ENCODE measurements around the gene ATF6. TPM values are rescaled to one million over a fixed set of nuclear protein-coding genes. Genes with fewer than 3 reads are reported as not detected.

Gene ATF6
- total RNA-seq, 2 experiments from 2014 or later: 16.2 to 17.1 TPM

DNA sequence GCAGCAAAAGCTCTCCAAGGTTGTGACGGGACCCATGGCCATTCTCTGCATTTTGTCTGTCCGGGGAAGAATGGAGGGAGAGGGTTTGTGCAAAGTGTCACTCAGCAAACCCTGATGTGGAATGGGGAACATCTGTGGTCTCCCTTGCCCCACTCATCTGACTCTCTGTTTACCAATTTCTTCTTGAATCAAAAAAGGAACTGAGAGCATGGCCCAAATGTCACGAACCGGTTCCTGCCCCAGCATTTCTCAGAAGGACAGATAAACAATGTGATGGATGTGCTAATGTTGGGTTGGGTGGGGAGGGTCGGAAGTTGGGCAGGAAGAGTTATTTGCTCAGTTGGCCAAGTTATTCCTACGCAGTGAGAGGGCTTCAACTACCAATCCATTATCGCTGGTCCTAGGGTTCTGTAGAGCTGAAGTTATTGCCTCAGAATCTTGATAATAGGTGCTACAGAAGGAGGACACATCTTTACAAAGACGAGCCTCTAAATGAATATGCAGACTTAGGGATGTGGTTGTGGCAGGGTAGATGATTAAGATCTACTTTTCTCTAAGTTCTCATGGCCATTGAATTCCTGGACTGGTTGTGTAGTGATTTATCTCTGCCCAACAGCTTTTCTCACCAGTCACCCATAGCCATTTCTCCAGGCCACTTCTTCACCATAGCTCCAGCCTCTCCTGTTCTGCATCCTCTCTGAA, 26.1 kb upstream of the ATF6 start:
- ChIA-PET POLR2A (interaction anchor here (2.3 to 4.1 kb wide), 2 partner anchors 10 to 13 kb away, joined by 15 to 38 read pairs; partner anchors contain the start of gene DUSP12), CTCF (interaction anchor here (0.8 to 2.1 kb wide), 3 partner anchors 9 to 256 kb away, joined by 3 to 10 read pairs (median 4); no protein-coding TSS in a partner anchor)
- Mint-ChIP-seq H3K36me3 (ENCODE audit: low read depth) (no peaks in the 10 kb centered on the region), H3K27ac (no peak overlapping the region), H3K9me3 (no peaks in the 10 kb centered on the region), H3K4me1 (ENCODE audit: low read depth) (peaks cover 20% of the 10 kb centered on the region), H3K27me3 (peaks cover 25% of the 10 kb centered on the region), H3K4me3 (no peak overlapping the region)
- H3K27ac ChIP-seq (ENCODE audit: low read depth in 1 of 2, low read length in 2 of 2): no peak overlapping the region
- peaks cover 19% of the 10 kb centered on the region for H3K4me1 ChIP-seq (ENCODE audit: insufficient read depth, low read length)
- H3K36me3 ChIP-seq (ENCODE audit: insufficient read depth, low read length): no peaks in the 10 kb centered on the region
- H3K4me3 ChIP-seq (ENCODE audit: low read length): no peak overlapping the region
- peak in 2 of 14 experiments; percentile 37 to 40 for DNase-seq
- no peaks in the 10 kb centered on the region for H3K27me3 ChIP-seq (ENCODE audit: control insufficient read depth in 1 of 2, insufficient read depth in 2 of 2, low read length in 2 of 2)
- no peak for ATAC-seq (ENCODE audit: poor library complexity)
- H3K9me3 ChIP-seq (ENCODE audit: control insufficient read depth in 1 of 2, insufficient read depth in 1 of 2, low read length in 2 of 2): no peaks in the 10 kb centered on the region
- intact Hi-C loops (cut with DNase I, micrococcal nuclease): loop anchor here (2.0 to 10.0 kb wide), 3 partner anchors 13 to 515 kb away; partner anchors contain the start of genes APOA2 (in 2 of the 2) and TOMM40L (in 2 of the 2)
- TF ChIP-seq, protein P1, sequence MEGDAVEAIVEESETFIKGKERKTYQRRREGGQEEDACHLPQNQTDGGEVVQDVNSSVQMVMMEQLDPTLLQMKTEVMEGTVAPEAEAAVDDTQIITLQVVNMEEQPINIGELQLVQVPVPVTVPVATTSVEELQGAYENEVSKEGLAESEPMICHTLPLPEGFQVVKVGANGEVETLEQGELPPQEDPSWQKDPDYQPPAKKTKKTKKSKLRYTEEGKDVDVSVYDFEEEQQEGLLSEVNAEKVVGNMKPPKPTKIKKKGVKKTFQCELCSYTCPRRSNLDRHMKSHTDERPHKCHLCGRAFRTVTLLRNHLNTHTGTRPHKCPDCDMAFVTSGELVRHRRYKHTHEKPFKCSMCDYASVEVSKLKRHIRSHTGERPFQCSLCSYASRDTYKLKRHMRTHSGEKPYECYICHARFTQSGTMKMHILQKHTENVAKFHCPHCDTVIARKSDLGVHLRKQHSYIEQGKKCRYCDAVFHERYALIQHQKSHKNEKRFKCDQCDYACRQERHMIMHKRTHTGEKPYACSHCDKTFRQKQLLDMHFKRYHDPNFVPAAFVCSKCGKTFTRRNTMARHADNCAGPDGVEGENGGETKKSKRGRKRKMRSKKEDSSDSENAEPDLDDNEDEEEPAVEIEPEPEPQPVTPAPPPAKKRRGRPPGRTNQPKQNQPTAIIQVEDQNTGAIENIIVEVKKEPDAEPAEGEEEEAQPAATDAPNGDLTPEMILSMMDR (IDR thresholded peaks at IDR 0.05): no peak

DNA sequence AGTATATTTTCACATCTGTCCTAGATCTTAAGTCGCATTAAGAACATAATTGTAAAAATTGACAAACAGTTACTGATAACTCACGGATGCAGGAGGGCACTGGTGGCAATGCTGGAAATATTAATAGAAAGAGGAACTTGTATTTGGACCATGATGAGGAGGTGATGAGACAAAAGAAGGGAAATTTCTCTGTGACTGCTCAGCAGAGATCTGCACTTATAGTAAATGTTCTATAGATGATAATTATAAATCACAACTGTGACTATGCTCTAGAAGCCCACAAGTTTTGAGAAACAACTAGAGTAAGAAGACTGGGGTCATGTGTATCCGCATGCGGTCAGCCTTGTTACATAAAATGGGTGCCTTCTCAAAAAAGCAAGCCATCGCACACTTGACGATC, 25.2 kb upstream of the ATF6 start:
- intact Hi-C loops (cut with DNase I, micrococcal nuclease): loop anchor here (1.0 to 10.0 kb wide), 5 partner anchors 14 to 516 kb away; partner anchors contain the start of genes APOA2 (in 2 of the 2) and TOMM40L (in 2 of the 2)
- no peak for DNase-seq
- Mint-ChIP-seq H3K4me1 (ENCODE audit: low read depth) (peaks cover 20% of the 10 kb centered on the region), H3K36me3 (ENCODE audit: low read depth) (no peaks in the 10 kb centered on the region), H3K27me3 (peaks cover 24% of the 10 kb centered on the region), H3K4me3 (no peak overlapping the region), H3K27ac (no peak overlapping the region), H3K9me3 (no peaks in the 10 kb centered on the region)
- TF ChIP-seq, protein P1 (IDR thresholded peaks at IDR 0.05): no peak
- ATAC-seq (ENCODE audit: poor library complexity): no peak
- POLR2A ChIA-PET: interaction anchor here (0.9 to 4.1 kb wide), 3 partner anchors 9 to 14 kb away, joined by 6 to 38 read pairs (median 8); partner anchors contain the start of gene DUSP12
- Histone ChIP-seq H3K4me1 (ENCODE audit: insufficient read depth, low read length) (peaks cover 19% of the 10 kb centered on the region), H3K9me3 (ENCODE audit: control insufficient read depth in 1 of 2, insufficient read depth in 1 of 2, low read length in 2 of 2) (no peaks in the 10 kb centered on the region), H3K27ac (ENCODE audit: low read depth in 1 of 2, low read length in 2 of 2) (no peak overlapping the region), H3K36me3 (ENCODE audit: insufficient read depth, low read length) (no peaks in the 10 kb centered on the region), H3K4me3 (ENCODE audit: low read length) (no peak overlapping the region), H3K27me3 (ENCODE audit: control insufficient read depth in 1 of 2, insufficient read depth in 2 of 2, low read length in 2 of 2) (no peaks in the 10 kb centered on the region)
- CTCF ChIA-PET: interaction anchor here (0.7 to 2.1 kb wide), 7 partner anchors 8 to 257 kb away, joined by 3 to 10 read pairs (median 4); no protein-coding TSS in a partner anchor

DNA sequence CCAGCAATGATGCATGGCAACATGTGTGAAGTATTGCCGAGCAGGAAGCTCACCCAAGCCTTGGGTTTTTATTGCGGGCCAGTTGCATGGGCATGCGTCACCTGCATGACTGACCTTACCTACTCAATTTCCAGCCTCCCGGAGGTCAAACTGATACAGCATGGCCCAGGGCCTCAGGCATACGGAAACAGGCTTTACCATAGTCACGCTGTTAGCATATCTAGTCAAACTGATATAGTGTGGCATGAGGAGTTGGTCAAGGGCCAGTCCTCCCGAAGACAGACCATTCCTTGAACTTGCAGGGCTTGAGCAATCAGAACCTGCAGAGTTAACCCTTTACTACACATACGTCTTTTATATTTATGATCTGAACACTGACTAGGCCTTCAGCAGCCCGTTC, 22.9 kb upstream of the ATF6 start:
- H3K27ac ChIP-seq (ENCODE audit: low read depth in 1 of 2, low read length in 2 of 2): no peak overlapping the region
- DNase-seq (no peak), ATAC-seq (ENCODE audit: poor library complexity) (no peak)
- no peak overlapping the region for H3K27ac Mint-ChIP-seq
- H3K4me1 Mint-ChIP-seq (ENCODE audit: low read depth): peaks cover 28% of the 10 kb centered on the region
- no peak overlapping the region for H3K4me3 Mint-ChIP-seq
- ChIA-PET CTCF (interaction anchor here (0.6 to 2.1 kb wide), 2 partner anchors 13 to 17 kb away, joined by 4 to 10 read pairs; no protein-coding TSS in a partner anchor), POLR2A (no interaction called here)
- H3K4me3 ChIP-seq (ENCODE audit: low read length): no peak overlapping the region
- no peaks in the 10 kb centered on the region for H3K9me3 Mint-ChIP-seq
- intact Hi-C loops (cut with DNase I, micrococcal nuclease): loop anchor here (10.0 kb wide), 2 partner anchors 178 to 518 kb away; partner anchors contain the start of genes APOA2 (in 2 of the 2) and TOMM40L (in 2 of the 2)
- no peaks in the 10 kb centered on the region for H3K27me3 ChIP-seq (ENCODE audit: control insufficient read depth in 1 of 2, insufficient read depth in 2 of 2, low read length in 2 of 2)
- H3K4me1 ChIP-seq (ENCODE audit: insufficient read depth, low read length): peaks cover 19% of the 10 kb centered on the region
- no peaks in the 10 kb centered on the region for H3K36me3 ChIP-seq (ENCODE audit: insufficient read depth, low read length)
- H3K36me3 Mint-ChIP-seq (ENCODE audit: low read depth): no peaks in the 10 kb centered on the region
- peaks cover 18% of the 10 kb centered on the region for H3K27me3 Mint-ChIP-seq
- TF ChIP-seq, protein P1 (IDR thresholded peaks at IDR 0.05): no peak
- H3K9me3 ChIP-seq (ENCODE audit: control insufficient read depth in 1 of 2, insufficient read depth in 1 of 2, low read length in 2 of 2): no peaks in the 10 kb centered on the region
